H54 (cell line): ENCODE results near the gene KCNQ1.

Experiments
- DNase-seq: peaks from one replicate; pipeline ENCODE4 v3.0.0; 2011; ENCODE audit warnings: low spot score, mixed read lengths; ENCODE audit not compliant: insufficient read length
- FAIRE-seq: peaks from 3 replicates; lab custom pipeline; 2011; peaks lifted over from hg19 to GRCh38; lab: Jason Lieb, UNC
- POLR2A ChIP-seq: IDR thresholded peaks from 2 replicates; pipeline ENCODE4 v1.6.1; 2011; ENCODE audit warnings: low read depth, mild to moderate bottlenecking, low read length

KCNQ1 gene

GRCh38 chr11:2675540-2675939 is 230.7 kb downstream of the KCNQ1 start:
- TF ChIP-seq POLR2A, result no peak
- DNase-seq, result no peak
- FAIRE-seq, result no peak

GRCh38 chr11:2677127-2677526 is 232.3 kb downstream of the KCNQ1 start:
- TF ChIP-seq POLR2A, result no peak
- no peak for DNase-seq
- FAIRE-seq, result no peak

GRCh38 chr11:2678396-2678795 is 233.6 kb downstream of the KCNQ1 start:
- TF ChIP-seq POLR2A, result no peak
- DNase-seq (no peak), FAIRE-seq (no peak)

- no peak for FAIRE-seq
- no peak for TF ChIP-seq POLR2A
Measured at GRCh38 chr11:2679011-2679676, 234.3 kb downstream of the KCNQ1 start.

GRCh38 chr11:2681408-2682145 is 236.8 kb downstream of the KCNQ1 start:
- DNase-seq, result no peak
- no peak for TF ChIP-seq POLR2A
- FAIRE-seq, result no peak

More at GRCh38 chr11:2679011-2679676, 234.3 kb downstream of the KCNQ1 start:
- DNase-seq, result no peak

GRCh38 chr11:2683806-2684205 is 239.0 kb downstream of the KCNQ1 start:
- TF ChIP-seq POLR2A, result no peak
- no peak for DNase-seq
- FAIRE-seq, result no peak

GRCh38 chr11:2684581-2684980 is 239.8 kb downstream of the KCNQ1 start:
- FAIRE-seq (no peak), DNase-seq (no peak)
- TF ChIP-seq POLR2A, result no peak

GRCh38 chr11:2685051-2685450 is 240.2 kb downstream of the KCNQ1 start:
- no peak for DNase-seq
- no peak for TF ChIP-seq POLR2A
- FAIRE-seq, result no peak

GRCh38 chr11:2685566-2686359 is 241.0 kb downstream of the KCNQ1 start:
- TF ChIP-seq POLR2A, result no peak
- no peak for DNase-seq
- no peak for FAIRE-seq

GRCh38 chr11:2686360-2687222 is 241.8 kb downstream of the KCNQ1 start:
- FAIRE-seq, result no peak

GRCh38 chr11:2687223-2687530 is 242.4 kb downstream of the KCNQ1 start:
- TF ChIP-seq POLR2A, result no peak
- DNase-seq (no peak), FAIRE-seq (no peak)

More at GRCh38 chr11:2686360-2687222, 241.8 kb downstream of the KCNQ1 start:
- DNase-seq, result no peak
- TF ChIP-seq POLR2A, result no peak

GRCh38 chr11:2687782-2688191 is 243.0 kb downstream of the KCNQ1 start:
- no peak for TF ChIP-seq POLR2A
- no peak for FAIRE-seq
- no peak for DNase-seq
